ENCODE results near the gene GTF2H4. TPM values are rescaled to one million over a fixed set of nuclear protein-coding genes. Genes with fewer than 3 reads are reported as not detected.
A peak's percentile ranks its signal among the peaks of the same experiment; 100 is the strongest.
"Not testable (repeated sequence)": the region's sequence is repeated elsewhere in the genome, so short reads cannot be mapped to it uniquely, and the experiment has no call there.

Gene GTF2H4
- total RNA-seq, 1 experiment from 2014 or later = 13.7 TPM

DNA sequence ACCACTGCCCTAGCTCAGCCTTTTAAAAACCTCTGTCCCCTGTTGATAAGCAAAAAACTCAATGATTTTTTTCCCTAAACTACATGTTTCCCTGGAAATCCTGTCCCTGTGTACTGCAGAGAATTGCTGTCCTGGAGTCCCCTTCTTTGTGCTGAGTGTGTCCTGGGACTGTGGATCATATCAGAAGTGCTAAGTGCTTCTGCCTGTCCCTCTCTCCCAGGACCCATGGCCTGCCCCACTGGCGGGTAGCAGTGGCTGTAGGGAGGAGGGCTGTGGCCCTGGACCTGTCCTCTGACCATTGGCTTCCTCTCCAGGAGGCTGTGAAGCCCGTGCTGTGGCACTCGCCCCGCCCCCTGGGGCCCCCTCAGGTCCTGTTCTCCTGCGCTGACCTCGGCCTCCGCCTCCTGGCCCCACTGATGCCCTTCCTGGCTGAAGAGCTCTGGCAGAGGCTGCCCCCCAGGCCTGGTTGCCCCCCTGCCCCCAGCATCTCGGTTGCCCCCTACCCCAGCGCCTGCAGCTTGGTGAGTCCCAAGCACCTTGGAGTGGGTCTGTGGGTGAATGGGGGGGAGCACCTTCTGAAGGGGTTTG is 16.1 kb downstream of the GTF2H4 start:
- DNase-seq (ENCODE audit: low read depth) = not testable (repeated sequence)

DNA sequence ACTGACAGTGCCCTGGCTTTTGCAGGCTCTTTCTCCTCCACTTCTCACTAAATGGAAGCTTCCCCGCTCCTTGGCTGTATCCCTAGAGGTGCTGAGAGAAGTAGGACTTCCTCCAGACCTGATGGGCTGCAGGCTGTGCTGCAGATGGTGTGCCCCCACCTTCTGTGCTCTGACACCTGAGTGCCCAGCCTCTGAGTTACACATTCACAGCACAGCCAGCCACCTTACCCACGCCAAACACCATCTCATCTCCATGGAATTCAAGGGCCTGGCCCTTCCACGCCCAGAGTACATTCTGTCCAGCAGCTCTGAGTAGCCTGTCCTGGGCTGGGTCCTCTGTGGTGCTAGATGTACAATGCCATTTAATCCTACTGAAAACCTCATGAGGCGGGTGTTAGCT is 18.6 kb downstream of the GTF2H4 start:
- DNase-seq (ENCODE audit: low read depth) = no peak

DNA sequence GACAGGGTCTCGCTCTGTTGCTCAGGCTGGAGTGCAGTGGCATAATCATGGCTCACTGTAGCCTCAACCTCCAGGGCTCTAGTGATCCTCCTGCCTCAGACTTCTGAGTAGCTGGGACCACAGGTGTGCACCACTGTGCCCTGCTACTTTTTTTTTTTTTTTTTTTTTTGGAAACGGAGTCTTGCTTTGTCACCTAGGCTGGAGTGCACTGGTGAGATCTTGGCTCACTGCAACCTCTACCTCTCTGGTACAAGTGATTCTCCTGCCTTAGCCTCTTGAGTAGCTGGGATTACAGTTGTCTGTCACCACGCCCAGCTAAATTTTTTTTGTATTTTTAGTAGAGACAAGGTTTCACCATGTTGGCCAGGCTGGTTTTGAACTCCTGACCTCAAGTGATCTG is 19.1 kb downstream of the GTF2H4 start:
- DNase-seq (ENCODE audit: low read depth) = not testable (repeated sequence)

DNA sequence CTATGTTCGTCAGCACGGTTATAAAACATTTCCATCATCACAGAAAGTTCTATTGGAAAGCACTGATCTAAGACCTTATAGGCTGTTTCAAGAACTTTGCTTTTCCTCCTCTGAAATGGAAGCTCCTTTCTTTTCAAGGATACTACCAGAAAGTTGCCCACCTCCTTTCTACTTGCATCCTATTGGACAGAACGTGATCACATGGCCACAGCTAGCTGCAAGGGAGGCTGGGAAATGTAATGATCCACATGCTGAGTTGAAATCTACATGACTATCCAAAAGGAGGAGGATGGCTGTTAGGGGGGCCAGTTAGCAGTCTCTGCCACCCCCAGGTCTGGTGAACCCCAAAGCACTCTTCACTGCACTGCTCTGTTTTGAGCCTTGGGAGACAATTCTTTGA is 20.7 kb downstream of the GTF2H4 start:
- no peak for DNase-seq (ENCODE audit: low read depth)

DNA sequence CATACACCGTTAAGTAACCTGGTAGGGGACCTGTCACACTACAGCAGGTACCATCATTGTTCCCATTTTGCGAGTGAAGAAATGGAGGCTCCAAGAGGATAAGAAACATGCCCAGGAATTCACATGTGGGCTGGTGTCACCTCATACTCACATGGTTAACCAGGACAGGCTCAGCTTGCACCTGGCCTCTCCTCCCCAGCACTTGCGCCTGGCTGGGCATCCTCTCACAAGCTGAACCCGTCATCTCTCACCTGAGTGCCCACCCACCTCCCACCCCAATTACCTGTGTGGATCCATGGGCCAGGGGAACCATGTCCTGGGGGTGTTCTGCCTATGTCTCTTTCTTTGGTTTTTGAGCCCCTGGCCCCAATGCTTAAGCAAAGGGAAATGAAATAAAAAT is 22.5 kb downstream of the GTF2H4 start:
- no peak for DNase-seq (ENCODE audit: low read depth)

DNA sequence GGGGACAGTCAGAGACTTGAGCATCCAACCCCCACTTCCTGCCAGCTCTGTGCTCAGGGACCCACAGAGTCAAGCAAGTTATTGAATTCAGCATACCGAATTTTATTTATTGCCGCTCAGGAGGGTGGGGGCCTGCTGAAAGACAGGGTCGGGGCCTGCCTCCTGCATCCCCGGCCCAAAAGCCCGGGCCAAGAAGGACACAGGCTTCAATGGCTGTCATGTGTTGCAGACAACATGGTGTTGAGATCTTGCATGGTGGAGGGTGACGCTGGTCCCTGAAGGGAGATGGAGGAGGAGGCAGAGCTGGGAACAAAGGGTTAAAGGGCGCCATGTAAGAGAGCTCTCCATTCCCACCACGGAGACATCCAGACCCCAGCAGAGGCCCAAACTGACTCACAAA is 23.3 kb downstream of the GTF2H4 start:
- no peak for DNase-seq (ENCODE audit: low read depth)

DNA sequence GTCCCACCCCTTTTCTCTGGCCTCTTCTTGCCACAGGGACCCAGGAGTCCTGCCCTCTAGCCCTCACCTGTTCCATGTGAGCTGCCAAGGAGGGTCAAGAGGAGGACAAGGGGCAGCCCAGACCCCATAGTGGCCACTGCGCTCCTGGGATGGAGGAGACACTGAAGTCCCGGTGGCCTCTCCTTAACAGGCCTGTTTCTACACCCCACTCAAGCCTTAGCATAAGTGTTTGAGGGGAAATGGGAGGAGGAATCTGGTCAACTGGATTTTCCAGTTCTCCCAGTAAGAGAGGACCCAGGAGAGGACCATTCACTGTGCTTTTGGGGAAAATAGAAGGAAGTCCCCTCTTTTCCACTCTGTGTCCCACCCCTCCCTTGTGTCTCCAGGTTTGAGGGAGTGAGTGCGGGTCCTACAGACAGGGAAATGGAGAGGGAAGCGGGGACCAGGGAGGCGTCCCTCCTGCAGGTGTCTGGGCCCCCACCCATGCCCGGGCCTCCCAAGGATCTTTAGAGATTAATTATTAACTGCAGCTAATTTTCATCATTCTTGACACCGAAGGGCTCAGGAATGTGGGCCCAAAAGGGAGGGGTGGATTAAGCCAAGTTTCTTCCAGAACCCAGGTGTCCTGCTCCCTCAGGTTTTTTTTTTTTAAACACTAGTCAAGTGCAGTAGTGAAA is 24.1 kb downstream of the GTF2H4 start, which contains the start of gene SFTA2:
Gene SFTA2, minus strand, starts transcription at position 202 of the 677 bp plus-strand sequence. Its CDS starts 74 bp downstream, at position 128.
- no peak for DNase-seq (ENCODE audit: low read depth)

DNA sequence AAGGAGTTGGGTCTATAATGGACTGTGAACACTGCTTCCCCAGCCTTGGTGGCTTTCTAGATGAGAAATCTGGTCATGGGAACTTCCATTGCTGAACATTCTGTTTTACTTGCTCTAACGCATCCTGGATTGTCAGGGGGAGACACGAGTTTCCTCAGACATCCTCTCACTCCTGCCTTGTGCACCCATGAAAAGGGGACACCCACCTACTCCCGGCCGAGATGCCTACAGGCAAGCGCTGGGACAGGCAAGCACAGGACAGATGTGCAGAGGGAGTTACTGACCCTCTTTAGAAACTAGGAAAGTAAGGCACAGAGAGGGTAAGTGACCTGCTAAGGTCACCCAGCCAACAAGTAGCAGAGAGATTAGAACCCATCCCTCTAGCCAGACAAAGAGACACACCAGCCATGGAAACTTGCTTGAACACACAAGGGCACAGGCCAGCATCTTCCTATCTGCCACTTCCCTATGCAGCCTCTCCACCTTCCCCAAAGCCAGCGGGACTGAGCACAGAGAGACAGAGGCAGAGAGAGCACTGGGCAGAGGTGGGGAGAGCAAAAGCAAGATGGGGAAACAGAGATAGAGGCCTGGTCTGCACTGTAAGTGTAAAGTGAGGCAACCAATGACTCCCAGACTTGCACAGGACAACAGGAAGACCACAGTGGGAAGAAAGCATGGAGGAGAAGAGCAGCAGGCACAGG is 24.8 kb downstream of the GTF2H4 start:
- no peak for DNase-seq (ENCODE audit: low read depth)

DNA sequence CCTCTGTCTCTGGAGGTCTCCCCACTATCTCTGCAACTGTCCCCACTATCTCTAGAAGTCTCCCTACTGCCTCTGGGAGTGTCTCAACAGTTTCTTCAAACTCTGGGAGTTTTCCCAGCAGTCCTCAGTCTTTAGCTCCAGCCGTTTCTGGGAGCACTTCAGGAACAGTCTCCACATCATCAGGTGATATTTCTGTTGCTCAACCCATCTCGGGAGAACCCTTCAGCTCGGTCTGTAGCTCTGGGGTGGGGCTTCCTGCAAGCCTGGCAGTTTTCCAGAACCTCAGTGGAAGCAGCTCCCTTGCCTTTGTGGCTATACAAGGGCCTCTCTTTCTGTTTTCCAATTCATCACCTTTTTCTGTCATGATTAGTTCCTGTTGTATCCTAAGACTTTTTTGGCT is 27.0 kb downstream of the GTF2H4 start:
- no peak for DNase-seq (ENCODE audit: low read depth)

DNA sequence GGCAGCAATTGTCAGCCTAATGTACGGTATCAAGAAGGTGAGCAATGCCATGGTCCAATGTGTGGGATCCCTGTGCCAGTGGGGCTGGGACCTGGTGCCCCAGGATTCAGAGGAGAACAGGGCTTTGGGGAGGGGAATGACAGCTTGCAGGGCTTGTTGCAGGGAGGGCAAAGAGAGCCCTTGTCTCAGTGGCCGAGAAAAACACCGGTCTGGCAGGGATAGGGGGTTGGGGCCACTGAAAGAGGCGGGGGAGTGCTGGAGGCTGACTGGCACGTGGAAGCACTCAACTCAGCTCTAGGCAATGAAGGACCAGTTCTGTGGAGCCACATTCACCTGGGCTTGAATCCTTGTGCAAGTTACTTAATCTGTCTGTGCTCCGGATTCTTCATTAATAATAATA is 29.3 kb downstream of the GTF2H4 start:
- no peak for DNase-seq (ENCODE audit: low read depth)

DNA sequence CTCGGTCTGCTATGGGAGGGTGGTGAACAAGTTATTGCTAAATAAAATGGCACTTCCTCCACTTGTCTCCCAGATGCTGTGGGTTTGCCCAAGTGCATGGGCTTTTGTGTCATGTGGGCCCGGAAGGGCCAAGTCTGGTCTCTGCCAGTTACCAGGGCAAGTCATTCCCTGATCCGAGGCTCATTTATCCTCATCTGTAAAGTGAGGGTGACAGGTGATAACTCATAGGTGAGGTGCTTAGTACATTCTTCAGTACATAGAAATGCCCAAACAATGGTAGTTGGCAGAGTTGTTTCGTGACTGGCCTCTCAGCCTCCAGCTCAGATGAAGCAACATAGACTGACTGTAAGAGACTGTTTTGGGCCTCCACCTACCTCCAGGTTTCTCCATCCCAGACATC is 30.7 kb downstream of the GTF2H4 start:
- no peak for DNase-seq (ENCODE audit: low read depth)

DNA sequence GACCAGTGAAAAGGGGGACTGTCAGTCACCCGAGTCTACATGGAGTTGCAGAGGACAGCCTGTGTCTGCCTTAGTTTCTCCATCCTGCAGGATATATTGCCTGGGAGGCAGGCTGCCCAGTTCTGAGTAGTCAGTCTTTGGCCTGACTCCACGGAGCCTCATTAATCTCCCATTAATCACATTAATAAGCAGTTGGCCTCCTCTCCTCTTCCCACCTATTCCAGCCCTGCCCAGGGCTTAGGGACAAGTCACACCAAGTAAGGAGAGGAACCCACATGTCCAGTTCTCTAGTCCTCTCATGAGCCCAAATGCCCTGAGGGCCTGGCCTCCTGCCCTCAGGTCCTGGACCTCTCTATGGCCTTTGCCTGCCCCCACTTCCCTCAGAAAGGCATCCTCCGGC is 31.5 kb downstream of the GTF2H4 start:
- no peak for DNase-seq (ENCODE audit: low read depth)

DNA sequence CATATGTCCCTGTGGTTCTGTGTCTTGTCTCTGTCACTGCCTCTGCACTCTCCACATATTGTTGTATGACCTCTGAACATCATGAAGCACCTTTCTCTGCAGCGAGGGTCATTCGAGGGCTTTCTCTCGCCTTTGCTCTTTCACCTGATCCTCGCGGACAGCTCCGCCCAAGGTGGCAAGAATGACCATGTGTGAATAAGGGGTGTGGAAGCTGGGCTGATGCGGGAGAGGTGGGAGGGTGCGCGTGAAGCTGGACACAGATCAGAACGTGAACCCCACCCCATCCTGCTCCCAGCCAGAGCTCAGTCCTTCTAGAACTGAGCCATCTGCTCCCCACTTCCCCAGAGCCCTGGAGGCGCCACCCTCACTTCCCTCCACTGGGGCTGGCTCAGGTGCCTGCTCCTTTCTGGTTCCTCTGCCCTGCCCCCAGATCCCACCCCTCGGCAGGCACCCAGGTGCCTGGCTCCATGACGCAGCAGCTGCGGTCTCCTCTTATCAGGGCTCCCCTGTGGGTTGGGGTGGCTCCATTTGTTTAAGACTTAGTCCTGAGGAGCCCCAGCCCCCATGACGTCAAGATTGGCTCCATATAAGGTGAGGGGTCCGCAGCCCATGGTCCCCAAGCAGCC is 32.5 kb downstream of the GTF2H4 start, which contains the start of gene MUCL3:
Gene MUCL3, plus strand, starts transcription at position 613 of the 626 bp plus-strand sequence. CDS start 27 bp downstream, outside the sequence.
- no peak for DNase-seq (ENCODE audit: low read depth)

DNA sequence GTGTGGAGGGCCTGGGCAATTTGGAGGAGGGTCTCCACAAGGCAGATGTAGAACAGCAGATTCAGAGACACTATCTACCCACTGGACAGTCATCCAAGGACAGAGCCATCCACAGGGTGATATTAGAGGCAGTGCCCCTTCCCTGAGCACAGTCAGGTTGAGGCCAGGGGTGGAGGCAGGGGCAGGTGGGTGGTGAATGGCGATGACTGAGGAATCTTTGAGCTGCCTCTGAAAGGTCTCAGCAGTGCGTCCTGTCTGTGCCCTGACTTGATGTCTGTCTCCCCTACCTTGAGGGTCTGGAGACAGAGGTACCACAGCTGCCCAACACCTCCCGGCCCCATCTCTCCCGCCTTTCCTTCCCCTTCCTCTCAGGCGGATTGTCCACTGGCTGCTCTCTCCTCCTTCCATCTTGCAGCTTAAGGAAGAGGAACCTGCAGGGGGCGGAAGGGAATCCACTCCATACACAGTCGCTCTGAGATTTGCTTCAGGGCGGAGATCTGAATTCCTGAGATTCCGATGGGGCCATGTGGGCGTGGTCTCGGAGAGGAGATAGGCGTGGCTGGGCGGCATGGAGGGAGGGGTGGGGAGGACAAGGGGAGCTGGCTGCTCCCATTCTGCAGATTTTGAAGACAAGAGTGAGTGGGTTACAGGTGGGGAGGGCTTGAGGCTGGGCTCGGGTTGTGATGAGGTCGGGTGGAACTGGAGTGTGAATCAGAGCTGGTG is 34.5 kb downstream of the GTF2H4 start:
- peak; percentile 91 for DNase-seq (ENCODE audit: low read depth)

DNA sequence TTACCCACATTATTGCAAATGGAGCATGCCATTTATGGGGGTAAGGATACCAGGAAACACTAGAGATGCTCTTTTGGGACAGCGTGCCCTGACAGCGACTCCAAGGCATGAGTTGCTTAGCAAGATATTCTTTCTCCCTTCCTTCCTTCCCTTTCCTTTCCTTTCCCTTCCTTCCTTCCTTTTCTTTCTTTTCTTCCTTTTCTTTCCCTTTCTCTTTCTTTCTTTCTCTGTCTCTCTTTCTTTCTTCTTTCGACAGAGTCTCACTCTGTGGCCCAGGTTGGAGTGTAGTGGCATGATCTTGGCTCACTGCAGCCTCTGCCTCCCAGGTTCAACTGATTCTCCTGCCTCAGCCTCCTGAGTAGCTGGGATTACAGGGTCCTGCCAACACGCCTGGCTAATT is 36.0 kb downstream of the GTF2H4 start:
- no peak for DNase-seq (ENCODE audit: low read depth)

DNA sequence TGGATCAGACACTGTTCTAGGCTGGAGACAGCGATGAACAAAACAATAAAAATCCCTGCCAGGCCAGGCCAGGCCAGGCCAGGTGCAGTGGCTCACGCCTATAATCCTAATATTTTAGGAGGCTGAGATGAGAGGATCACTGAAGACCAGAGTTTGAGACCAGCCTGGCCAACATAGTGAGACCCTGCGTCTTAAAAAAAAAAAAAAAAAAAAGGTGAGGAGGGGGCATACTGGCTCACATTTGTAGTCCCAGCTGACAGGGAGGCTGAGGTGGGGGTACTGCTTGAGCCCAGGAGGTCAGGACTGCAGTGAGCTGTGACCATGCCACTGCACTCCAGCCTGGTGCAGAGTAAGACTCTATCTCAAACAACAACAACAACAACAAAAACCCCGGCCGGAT is 37.3 kb downstream of the GTF2H4 start:
- DNase-seq (ENCODE audit: low read depth) = no peak

DNA sequence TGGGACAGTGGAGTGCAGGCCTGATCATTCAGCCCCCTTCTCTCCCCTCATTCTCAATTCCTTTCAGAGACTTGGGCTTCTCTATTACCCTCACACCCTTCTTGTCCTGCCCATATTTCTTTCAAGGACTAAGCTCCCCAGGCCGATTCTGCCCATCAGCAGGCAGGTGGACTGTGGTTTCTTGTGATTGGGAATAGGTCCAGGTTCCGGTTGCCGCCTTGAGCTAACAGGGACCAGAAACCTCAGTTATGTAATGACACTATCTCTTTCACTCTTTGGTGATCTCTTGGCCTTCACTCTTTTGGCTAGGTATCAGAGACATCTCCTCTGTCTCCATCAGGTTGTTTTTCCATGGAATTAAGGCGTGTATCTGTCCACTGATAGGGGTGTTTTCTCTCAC is 39.2 kb downstream of the GTF2H4 start:
- DNase-seq (ENCODE audit: low read depth) = no peak

DNA sequence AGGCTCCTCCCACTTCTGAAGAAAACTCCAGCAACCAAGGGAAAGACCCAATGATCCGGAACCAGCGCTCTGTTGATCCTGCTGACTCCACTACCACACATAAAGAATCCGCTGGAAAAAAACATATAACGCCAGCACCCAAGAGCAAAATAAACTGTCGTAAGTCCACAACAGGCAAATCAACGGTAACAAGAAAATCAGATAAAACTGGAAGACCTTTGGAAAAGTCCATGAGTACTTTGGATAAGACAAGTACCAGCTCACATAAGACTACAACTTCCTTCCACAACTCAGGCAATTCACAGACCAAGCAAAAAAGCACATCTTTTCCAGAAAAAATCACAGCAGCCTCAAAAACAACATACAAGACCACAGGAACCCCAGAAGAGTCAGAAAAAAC is 40.8 kb downstream of the GTF2H4 start:
- no peak for DNase-seq (ENCODE audit: low read depth)

DNA sequence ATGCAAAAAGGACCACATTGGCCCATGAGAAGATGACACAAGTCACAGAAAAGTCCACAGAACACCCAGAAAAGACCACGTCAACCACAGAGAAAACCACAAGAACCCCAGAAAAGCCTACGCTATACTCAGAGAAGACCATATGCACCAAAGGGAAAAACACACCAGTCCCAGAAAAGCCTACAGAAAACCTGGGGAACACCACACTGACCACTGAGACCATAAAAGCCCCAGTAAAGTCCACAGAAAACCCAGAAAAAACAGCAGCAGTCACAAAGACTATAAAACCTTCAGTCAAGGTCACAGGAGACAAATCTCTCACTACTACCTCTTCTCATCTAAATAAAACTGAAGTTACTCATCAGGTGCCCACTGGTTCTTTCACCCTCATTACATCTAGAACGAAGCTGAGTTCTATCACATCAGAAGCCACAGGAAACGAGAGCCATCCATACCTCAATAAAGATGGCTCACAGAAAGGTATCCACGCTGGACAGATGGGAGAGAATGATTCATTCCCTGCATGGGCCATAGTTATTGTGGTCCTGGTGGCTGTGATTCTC is 44.0 kb downstream of the GTF2H4 start:
- no peak for DNase-seq (ENCODE audit: low read depth)

DNA sequence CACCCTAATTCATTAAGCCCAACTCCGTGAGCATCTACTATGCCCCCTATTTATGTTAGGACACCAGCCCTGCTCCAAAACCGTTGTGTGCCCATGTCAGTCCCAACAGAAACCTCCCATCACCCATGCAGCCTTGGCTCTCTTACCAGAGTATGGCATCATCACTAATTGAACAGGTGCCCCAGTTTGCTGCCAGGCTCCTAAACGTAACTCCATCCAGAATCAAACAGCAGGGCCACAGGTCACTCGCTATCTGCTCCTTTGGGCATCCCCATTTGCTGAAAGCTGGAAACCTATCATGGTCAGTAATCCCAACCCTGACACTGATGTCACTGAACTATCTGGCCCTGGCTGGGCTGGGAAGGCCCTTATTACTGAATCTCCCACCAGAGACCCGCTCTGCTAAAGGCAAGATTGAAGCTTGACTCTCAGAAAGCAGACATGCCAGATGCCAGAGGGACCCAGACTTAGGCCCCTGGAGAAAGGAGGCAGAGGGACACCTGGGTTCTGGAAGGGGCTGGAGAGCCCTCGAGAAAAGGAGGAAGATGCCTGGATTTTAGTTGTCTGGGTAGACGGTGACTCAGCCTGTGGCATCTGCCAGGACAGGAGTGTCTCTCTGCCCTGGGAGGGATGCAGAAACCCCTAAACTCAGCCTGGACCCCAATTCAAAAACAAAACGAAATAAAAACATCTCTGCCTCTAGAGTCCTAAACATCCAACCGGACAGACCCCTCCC is 46.8 kb downstream of the GTF2H4 start:
- no peak for DNase-seq (ENCODE audit: low read depth)
